GM18526 (cell line): ENCODE results near the gene REXO1.

Experiments used
- POLR2A ChIP-seq: IDR thresholded peaks from 3 replicates; pipeline ENCODE4 v1.6.1; 2011; ENCODE audit not compliant: insufficient read length; ENCODE audit errors: extremely low read depth

REXO1 gene

DNA sequence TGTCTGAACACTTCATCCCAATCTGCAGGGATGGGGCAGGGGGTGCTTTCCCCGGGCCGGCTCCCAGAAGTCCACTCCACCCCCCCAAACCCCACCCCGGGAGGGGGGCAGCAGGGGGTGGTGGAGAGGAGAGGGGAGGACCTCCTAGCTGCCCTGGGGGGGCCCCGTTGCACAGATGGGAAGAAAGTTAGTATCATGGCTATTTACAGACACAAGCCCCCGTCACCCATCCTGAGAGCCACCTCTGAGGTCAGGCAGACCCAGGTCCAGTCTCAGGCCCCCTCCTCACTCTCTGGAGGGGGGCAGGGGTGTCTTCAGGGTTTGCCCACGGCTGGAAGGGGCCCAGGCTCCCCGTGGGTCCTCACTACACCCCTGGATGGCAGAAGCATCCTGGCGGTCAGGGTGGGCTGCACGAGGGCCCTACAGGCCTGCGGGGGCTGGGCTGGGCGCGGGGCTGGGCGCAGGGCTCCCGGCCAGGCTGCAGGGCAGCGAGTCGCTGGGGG lies 5.8 kb upstream of the REXO1 start:
- no peak for TF ChIP-seq POLR2A

DNA sequence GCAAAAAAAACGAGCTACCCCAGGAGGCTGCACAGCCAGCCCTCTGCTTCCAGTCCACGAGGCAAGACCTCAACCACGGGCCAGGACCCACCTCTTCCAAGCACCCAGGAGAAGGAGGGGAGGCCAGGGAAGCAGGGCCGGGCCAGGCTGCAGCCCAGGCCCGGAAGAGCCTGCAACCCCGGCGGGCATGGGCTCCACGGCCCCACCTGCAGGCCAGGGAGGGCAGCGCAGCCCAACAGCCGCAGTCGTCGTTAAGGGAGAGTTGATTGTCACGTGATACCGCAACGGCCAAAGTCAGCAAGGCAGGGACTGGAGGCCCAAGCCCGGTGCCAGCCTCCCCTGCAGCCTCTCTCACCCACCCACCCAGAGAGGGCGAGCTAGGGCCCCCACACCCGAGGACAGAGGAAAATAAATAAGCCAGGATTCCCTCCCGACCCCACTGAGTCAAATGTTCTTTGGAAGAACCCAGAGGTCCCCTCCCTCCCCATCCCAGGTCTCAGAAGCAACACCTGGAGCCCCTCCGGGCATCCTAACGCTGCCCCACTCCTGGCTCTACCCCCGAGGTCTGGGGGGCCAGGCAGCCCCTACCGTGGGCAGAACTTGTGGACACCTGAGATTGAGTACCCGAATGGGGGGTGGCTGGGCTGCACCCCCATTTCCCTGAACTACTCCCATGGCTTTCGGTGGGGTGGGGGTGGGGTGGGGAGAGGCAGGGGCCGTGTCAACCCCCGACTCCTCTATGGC lies 5.2 kb upstream of the REXO1 start:
- TF ChIP-seq POLR2A: no peak

DNA sequence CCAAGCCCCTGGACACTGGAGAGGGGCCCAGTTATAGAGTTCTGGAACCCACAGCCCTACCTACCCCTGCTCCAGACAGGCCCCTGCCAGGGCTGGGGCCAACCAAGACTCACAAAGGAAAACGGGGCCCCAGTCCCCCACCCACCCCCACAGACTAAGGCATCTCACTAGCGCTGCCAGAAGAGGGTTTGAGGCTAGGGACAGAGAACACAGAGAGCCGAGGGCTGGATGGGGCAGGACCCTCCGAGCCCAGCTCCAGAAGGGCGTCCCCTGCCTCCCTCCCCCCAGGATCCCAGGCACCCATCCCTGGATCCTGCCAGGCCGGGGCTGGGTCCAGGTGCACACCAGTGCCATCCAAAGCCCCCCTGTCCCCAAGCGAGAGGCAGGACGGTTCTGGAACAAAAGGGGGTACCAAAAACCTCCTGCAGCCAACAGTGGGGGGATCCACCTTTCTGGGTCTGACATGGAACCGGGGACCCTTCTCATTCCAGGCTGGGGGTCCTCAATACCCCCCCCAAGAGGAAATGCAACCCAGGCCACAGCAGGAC lies 4.4 kb upstream of the REXO1 start:
- no peak for TF ChIP-seq POLR2A

DNA sequence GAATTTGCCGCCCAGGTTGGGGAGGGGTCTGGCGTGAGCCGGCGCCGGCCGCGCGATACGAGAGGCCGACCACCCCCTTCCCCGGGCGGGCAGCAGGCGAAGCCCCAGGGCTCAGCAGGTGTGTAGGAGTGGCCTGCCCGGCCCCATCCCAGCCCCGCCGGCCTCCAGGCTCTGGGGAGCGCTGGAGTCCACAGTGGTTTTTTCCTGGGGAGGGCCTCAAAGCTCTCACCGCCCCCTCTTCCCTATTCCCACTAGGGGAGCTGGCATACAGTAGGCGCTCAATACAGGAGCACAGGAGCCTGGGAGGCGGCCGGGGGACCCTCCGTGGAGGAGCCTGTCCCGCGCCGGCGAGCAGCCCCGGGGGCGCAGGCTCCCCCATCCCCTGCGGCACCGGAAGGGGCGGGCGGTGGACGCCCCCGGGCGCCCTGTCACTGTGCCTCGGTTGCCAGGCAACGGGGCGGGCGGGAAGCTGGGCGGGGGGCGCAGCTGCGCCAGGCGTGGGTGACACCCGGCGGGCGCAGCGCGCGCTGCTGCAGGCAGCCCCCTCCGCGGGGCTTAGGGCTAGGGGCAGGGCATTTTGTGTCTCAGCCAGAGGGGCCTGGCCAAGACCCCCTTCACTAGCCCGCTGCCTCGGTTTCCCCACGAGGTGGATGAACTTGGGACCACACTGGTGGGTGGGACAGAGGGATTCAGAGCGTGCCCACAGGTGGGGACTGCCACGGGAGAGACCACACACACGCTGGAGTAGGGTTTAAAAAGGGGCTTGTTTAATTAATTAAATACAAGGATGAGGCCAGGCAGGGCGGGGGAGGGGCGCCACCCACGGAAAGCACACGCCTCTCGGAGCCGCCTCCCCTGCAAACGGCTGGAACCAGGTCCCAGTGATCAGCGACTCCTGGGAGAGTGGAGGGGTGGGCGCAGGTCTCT lies 3.6 kb upstream of the REXO1 start:
- no peak for TF ChIP-seq POLR2A

DNA sequence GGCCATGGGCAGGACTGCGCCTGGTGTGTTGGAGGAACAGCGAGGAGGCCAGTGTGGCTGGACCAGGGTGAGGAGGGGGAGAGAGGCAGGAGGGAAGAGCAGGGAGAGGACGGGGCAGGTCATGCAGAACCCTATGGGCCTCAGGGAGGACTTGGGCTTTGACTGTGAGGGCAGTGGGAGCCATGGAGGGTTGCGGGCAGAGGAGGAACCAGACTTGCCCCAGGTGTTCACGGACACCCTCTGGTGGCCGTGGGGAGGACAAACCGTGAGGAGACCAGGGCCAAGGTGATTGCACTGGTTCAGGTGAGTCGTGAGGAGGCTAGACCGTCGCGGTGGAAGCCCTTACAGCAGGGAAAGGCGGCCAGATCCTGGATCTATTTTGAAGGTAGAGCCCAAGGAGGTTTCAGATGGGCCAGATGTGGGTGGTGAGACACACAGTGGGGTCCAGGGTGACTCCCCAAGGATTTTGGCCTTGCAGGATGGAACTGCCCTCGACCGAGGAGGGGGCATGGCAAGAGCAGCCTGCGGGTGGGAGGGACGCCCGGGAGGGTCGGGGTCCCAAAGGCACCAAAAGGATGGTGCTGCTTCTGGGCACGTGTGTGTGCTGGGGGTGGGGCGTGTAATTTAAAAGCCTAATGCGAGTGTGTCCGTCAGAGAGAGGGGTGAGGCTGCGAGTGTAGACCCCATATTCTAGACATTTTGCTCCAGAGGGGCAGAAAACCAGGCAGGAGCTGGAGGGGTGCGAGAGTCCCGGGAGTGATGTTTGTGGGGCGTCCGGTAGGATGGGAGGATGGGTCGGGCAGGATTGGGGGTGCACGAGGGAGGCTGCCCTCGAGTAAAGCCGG lies 2.7 kb upstream of the REXO1 start:
- TF ChIP-seq POLR2A: no peak

DNA sequence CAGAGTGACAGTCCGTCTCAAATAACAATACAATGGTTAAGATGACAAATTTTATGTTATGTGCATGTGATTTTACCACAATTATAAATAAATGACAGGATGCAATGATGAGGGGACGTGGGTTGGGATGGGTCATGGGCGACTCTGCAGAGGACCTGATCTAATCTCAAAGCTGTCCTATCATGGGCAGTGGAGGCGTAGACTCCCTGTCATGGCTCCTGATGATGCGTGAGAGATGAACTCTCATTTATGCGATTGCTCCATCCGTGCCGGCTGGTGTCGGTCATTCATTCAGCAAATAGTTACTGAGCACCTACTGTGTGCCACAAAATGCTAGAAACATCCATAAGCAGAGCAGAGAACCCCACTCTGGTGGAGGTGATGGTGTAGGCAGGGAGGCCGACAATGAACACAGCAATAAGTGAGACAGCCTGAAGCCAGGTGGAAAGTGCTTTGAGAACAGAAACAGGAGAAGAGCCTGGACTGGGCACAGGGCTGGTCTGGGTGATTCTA lies 1.7 kb upstream of the REXO1 start:
- TF ChIP-seq POLR2A: no peak

DNA sequence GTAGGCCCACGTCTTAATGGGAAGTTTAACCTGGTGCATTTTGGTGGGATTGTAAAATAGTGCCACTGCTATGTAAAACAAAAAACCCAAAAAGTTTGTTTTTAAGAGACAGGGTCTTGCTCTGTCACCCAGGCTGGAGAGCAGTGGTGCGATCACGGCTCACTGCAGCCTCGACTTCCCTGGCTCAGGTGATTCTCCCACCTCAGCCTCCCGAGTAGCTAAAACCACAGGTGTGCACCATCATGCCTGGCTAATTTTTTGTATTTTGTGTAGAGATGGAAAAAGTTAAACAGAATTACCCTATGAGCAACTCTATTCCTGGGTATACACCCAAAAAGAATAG lies 820 bp upstream of the REXO1 start:
- no peak for TF ChIP-seq POLR2A

DNA sequence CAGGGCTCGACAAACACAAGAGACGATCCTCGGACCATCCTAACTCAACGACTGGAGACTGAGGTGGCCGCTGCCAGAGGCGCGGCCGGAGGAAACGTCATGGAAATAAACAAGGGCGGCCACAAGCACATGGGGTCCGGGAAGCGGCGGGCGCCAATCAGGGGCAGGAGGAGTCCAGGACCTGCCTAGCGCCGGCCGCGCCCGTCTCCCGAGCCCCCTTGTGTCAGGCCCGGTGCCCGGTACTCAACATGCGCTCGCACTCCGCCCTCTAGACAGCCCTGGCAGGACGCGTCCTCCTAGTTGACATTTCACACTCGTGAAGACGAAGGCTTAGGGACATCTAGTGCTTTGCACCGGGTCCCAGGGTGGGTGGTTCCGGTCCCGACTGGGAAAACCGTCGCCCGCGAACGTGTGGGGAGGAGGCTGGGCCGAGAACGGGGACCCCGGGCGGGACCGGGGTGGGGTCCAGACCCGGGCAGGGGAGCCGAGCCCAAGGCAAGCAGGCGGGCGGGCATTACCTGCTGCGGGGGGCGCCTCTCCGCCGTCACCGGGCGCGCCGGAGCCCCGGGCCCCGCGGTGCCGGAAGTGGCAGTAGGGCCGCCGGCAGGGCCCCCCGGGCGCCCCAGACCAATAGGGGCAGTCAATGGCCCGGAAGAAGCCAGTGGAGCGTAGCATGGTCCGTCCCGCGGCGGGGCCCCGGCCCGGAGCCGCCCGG lies 442 bp downstream of the REXO1 start:
- TF ChIP-seq POLR2A: no peak

DNA sequence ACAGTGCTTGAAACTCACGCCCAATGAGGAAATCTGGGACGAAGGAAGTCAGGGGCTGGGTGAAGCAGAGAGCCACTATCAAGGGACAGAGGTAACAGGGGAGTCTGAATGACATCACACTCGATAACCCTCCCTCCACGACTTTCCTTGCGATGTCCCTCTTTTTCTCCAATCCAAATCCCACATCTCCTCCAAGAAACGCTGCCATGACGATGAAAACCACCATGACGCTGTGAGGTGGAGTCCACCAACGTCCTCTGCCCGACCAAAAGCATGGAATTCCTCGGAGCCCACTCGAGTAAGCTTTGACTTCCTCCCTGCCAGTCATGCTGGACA lies 967 bp downstream of the REXO1 start:
- TF ChIP-seq POLR2A: no peak

DNA sequence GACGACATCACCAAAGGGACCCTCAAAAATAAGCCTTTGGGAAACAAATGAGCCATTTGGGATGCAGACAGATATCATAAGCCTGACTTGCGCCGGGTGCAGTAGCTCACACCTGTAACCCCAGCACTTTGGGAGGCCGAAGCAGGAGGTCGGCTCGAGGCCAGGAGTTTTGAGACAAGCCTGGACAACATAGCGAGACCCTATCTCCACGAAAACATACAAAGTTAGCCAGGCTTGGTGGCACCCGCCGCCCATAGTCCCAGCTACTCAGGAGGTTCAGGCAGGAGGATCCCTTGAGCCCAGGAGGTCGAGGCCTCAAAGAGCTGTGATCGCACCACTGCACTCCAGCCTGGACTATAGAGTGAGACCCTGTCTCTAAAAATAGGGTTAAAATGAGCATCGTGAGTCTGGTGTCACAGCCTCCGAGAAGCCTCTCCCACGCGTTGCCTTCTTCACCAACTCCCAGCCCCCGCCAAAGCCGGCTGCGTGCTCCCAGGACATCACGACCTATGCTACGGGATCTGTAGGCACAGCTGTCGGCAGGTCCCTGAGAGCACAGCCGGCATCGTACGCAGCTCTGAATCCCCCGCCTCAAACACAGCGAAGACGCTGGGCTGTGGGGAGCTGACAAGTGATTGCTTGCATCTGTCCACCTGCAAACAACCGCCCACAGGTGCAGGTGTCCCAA lies 1.6 kb downstream of the REXO1 start:
- TF ChIP-seq POLR2A: no peak

DNA sequence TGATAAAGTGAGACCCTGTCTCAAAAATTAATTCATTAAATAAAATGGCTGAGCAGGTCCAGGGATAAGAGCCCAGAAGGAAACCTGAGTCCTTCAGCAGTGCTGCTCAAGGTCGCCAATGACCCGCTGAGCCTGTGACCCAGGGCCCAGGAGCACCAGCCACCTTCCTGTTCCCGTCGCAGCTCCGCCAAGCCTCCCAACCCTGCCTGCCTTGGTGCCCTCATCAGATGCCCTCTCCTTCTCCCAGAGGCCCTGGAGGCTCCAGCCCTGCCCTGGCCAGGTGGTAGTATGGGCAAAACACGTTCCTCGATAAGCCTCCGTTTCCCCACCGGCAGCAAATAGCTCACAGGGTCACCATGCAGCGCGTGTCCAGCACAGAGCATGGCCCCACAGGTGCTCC lies 2.6 kb downstream of the REXO1 start:
- TF ChIP-seq POLR2A: no peak

DNA sequence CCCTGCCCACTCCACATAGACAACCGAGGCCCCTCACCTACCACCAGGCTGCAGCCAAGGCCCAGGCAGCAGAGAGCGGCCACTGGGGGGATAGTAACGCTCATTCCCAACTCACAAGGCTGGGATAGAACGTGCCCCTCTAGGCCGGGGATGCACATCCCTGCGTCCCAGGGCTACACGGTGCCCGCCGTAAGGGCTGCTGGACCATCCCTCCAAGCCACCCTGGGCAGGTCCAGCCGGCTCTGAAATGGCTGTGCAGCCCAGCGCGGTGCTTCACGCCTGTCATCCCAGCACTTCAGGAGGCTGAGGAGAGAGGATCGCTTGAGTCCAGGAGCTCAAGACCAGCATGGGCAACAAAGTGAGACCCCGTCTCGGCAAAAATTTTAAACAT lies 3.2 kb downstream of the REXO1 start:
- TF ChIP-seq POLR2A: no peak

DNA sequence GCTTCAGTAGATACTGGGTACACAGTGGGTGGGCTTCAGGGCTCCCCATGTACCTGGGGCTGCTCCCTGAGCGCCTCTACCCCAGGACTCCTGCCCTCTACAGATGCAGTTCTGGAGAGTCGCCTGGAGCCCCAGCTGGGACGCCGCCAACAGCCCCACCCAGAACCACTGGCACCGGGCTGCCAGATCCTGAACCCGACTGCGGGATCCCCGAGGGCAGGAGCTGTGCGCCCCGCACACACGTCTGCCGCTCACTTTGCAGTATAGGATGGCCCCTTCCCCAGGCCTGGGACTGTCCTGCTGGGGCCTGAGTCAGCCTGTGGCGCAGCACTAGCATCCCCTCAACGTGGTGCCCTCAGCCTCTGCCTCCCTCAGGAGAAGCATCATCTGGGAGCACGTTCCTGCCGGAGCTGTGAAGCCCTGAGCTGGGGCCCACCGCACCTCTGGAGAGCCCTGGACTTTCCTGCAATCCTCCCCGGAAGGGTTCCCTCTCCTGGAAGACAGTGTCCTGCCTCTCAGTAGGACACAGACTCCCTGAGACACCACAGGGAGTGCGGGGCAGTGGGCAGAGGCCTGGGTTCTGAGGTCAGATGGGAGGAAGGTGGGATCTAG lies 3.7 kb downstream of the REXO1 start:
- TF ChIP-seq POLR2A: no peak
